ENCODE data around the gene GID8. TPM values are rescaled to one million over a fixed set of nuclear protein-coding genes. Genes with fewer than 3 reads are reported as not detected.

The GID8 gene
- total RNA-seq, 1 donor from 2014 or later: 29.7 TPM

- Mint-ChIP-seq H3K4me1 (ENCODE audit: low read depth) (peaks cover 3% of the 10 kb centered on the region), H3K9me3 (ENCODE audit: low read depth) (no peaks in the 10 kb centered on the region), H3K27ac (ENCODE audit: unreplicated experiment) (no peak overlapping the region), H3K27me3 (ENCODE audit: low read depth) (peaks cover 64% of the 10 kb centered on the region), H3K36me3 (ENCODE audit: low read depth) (no peaks in the 10 kb centered on the region), H3K4me3 (ENCODE audit: unreplicated experiment) (no peak overlapping the region)
- no peak for TF ChIP-seq CTCF (IDR thresholded peaks at IDR 0.05)
- no peak for DNase-seq (ENCODE audit: low spot score)
Observed at GRCh38 chr20:62975812-62976508, 38.0 kb downstream of the GID8 start.

GRCh38 chr20:62976886-62977285 lies 38.9 kb downstream of the GID8 start:
- DNase-seq (ENCODE audit: low spot score): no peak
- no peak for TF ChIP-seq CTCF (IDR thresholded peaks at IDR 0.05)
- no peak overlapping the region for H3K4me3 Mint-ChIP-seq (ENCODE audit: unreplicated experiment)
- H3K9me3 Mint-ChIP-seq (ENCODE audit: low read depth): no peaks in the 10 kb centered on the region
- H3K4me1 Mint-ChIP-seq (ENCODE audit: low read depth): peaks cover 3% of the 10 kb centered on the region
- H3K27me3 Mint-ChIP-seq (ENCODE audit: low read depth): peaks cover 61% of the 10 kb centered on the region
- H3K27ac Mint-ChIP-seq (ENCODE audit: unreplicated experiment): no peak overlapping the region
- H3K36me3 Mint-ChIP-seq (ENCODE audit: low read depth): no peaks in the 10 kb centered on the region

GRCh38 chr20:62977613-62978560 lies 39.9 kb downstream of the GID8 start:
- H3K9me3 Mint-ChIP-seq (ENCODE audit: low read depth): no peaks in the 10 kb centered on the region
- H3K27me3 Mint-ChIP-seq (ENCODE audit: low read depth): peaks cover 56% of the 10 kb centered on the region
- no peak for DNase-seq (ENCODE audit: low spot score)
- no peak overlapping the region for H3K27ac Mint-ChIP-seq (ENCODE audit: unreplicated experiment)
- H3K4me1 Mint-ChIP-seq (ENCODE audit: low read depth): no peaks in the 10 kb centered on the region
- H3K36me3 Mint-ChIP-seq (ENCODE audit: low read depth): no peaks in the 10 kb centered on the region
- no peak overlapping the region for H3K4me3 Mint-ChIP-seq (ENCODE audit: unreplicated experiment)
- TF ChIP-seq CTCF (IDR thresholded peaks at IDR 0.05): no peak

- no peak overlapping the region for H3K27ac Mint-ChIP-seq (ENCODE audit: unreplicated experiment)
- H3K36me3 Mint-ChIP-seq (ENCODE audit: low read depth): no peaks in the 10 kb centered on the region
- no peaks in the 10 kb centered on the region for H3K4me1 Mint-ChIP-seq (ENCODE audit: low read depth)
- H3K4me3 Mint-ChIP-seq (ENCODE audit: unreplicated experiment): no peak overlapping the region
- TF ChIP-seq CTCF (IDR thresholded peaks at IDR 0.05): no peak
- no peaks in the 10 kb centered on the region for H3K9me3 Mint-ChIP-seq (ENCODE audit: low read depth)
- DNase-seq (ENCODE audit: low spot score): no peak
- peaks cover 54% of the 10 kb centered on the region for H3K27me3 Mint-ChIP-seq (ENCODE audit: low read depth)
Observed at GRCh38 chr20:62978561-62978943, 40.6 kb downstream of the GID8 start.

- H3K4me3 Mint-ChIP-seq (ENCODE audit: unreplicated experiment): no peak overlapping the region
- H3K27ac Mint-ChIP-seq (ENCODE audit: unreplicated experiment): no peak overlapping the region
- no peak for TF ChIP-seq CTCF (IDR thresholded peaks at IDR 0.05)
- no peaks in the 10 kb centered on the region for H3K36me3 Mint-ChIP-seq (ENCODE audit: low read depth)
- H3K9me3 Mint-ChIP-seq (ENCODE audit: low read depth): no peaks in the 10 kb centered on the region
- DNase-seq (ENCODE audit: low spot score): no peak
- H3K27me3 Mint-ChIP-seq (ENCODE audit: low read depth): peaks cover 55% of the 10 kb centered on the region
- H3K4me1 Mint-ChIP-seq (ENCODE audit: low read depth): no peaks in the 10 kb centered on the region
Observed at GRCh38 chr20:62979310-62979709, 41.4 kb downstream of the GID8 start.

All from chondrocyte (in vitro differentiated cells).